GM21423 (cell line): Measurements from ENCODE around the gene CACNA1G.

Experiments
- ATAC-seq: cut with Tn5 transposase; IDR thresholded peaks from one replicate; pipeline ENCODE4 v1.9.1; 2021; ENCODE audit warnings: mild to moderate bottlenecking, moderate library complexity; ENCODE audit not compliant: unreplicated experiment

CACNA1G gene

DNA sequence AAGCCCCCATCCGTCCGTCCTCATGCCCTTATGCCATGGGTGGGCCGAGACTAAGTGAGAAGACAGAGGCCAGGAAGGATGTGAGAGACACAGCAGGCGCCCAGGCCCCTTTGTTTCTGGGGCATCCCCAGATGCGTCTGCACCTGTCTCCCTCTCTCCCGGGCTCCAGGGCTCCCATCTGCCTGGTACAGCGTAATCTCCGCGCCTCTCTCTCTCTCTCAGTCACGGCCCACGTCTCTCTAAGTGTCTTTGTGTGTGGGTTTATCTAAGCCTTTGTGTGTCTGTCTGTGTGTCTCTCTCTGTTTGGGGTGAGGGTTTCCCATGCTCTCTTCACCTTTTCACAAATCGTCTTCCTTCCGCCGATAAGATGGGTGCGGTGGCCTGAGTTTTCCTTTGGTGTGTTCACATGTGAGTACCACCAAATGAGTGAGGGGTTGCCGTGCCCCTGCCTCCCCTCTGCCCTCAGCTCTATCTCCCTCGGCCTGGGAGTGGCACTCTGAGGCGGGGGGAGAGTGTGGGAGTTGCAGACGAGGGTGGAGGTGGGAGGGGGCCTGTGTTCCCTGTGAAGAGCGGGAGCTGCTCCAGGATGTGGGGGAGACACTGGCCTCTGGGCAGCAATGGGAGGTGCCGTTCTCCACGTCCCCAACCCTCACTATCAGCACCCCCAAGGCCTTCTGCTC, 48.3 kb downstream of the CACNA1G start:
- no peak for ATAC-seq

DNA sequence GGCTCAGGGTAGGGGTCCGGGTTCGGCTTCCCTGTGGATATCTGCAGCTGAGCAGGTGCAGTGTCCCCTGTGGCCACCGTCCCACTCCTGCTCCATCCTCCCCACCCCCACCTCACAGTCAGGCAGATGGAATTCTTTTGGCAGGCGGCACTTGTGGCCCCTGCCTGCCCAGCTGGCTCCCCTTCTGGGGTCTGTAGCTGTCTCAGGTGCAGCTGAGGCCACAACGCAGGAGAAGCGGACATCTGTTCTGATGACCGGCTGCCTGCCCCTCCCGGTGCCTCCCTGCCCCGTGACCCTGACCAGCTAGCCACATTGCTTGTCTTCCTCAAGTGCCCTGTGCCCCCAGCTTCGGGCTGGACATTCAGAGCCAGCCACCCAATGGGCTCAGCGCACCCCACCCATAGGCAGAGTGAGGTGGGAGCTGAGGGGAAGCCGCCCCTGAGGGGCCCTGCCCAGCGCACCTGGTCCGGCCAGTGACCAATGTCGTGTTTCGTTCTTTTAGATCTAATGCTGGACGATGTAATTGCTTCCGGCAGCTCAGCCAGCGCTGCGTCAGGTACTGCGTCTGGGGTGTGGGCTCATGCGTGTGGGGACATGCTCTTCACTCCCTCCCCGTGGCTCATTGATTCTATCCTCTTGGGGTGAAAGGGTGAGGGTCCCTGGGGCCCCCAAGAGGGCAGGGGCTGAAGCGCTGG, 49.0 kb downstream of the CACNA1G start:
- no peak for ATAC-seq

DNA sequence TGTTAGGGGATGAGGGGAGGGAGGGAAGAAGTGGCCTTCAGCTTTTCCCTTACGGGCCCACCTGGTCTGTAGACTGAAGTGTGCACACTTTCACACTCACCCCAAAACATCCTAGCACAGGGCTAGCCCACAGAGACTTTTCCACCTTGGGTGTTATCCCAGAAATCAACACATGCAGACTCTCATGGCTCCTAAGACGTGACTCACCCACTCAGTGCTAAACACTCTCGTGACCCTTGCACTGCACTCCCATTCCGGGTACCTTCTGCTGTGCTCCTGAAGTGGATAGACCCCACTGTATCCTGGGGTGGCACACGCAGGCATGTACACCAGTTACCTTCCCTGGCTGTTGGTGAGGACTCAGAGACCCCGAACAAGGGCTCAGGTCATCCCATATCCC, 51.1 kb downstream of the CACNA1G start:
- no peak for ATAC-seq

- no peak for ATAC-seq
These were observed 51.8 kb downstream of the CACNA1G start for GRCh38 chr17:50612281-50612680.

DNA sequence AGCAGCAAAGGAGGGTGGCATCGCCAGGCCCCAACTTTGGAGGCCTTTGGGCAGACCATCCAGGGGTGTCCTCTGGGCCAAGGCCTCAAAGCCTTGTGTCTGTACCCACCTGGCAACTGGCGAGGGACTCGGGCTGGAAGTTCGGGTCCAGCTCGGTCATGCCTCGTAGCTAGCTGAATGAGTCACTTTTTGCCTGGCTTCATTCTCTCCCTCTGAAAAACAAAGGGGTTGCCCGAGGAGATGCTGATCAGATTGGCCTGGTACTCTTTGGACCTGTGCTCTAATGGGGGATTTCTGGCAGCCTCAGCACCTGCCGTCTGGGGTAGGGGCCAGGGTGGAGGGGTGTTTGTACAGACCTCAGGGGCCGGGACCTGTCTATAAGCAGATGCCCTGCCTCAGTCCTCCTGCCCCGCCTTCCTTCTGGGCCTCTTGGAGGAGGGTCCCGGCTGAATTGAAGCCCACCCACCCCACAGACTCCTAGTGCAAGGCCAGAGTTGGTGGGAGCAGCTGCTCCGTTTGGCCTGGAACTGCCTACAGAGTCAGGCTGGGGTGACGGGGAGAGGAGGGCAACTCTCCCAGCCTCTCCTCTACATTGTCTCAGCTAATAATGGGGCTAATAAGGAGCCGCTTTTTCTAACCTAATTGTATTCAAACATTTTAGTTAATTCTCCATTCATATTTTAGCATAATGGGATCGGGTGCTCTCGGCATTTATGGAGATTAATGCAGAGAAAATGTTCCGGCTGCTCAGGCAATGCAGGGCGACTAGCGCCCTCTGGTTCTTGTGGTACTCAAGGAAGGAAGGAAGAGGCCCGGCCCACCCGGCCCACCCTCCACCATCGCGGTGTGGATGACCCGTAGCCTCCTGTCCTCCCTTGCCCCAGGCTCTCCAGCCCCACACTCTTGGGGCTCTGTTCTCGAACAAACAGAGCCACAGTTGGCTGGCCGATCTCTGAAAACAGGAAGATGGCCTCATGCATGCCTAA, 52.8 kb downstream of the CACNA1G start:
- ATAC-seq, result no peak

- ATAC-seq, result no peak
These were observed 54.0 kb downstream of the CACNA1G start for GRCh38 chr17:50614471-50615051.

DNA sequence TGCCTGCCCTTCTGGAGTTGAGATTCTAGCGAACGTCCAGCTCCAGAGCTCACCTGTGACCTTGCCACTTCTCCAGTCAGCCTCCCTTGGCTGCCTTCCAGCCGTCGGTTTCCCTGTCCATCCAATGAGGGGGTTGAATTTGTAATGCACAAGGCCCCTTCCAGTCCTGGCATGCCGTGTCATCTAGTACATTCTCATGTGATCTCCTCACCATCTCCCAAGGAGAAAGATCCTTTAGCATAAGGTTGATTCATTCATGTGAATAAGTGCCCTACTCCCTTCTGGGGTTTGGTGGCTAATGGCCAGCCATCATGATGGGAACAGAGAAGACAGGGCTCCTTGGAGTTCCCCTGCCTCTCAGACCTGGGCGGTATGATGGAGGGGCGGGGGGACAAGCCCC, 55.3 kb downstream of the CACNA1G start:
- no peak for ATAC-seq

GRCh38 chr17:50618300-50618699, 57.8 kb downstream of the CACNA1G start:
- no peak for ATAC-seq

DNA sequence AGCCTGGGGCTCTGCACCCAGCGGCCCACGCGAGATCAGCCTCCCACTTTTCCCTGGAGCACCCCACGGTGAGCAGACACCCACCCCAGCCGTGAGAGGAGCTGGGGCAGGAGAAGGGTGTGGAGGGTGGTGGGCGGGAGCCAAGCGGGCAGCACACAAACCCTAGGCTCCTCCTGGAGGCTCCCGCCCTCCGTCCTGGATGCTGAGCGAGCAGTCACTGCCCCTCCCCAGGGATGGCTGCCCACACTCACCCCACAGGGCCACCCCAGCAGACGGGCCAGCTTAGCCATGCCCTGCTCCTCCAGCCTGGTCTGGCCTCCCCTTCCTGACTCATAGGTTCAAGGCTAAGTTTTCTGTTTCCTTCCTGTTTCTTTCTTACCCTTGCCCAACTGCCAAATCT, 58.4 kb downstream of the CACNA1G start:
- ATAC-seq, result no peak

DNA sequence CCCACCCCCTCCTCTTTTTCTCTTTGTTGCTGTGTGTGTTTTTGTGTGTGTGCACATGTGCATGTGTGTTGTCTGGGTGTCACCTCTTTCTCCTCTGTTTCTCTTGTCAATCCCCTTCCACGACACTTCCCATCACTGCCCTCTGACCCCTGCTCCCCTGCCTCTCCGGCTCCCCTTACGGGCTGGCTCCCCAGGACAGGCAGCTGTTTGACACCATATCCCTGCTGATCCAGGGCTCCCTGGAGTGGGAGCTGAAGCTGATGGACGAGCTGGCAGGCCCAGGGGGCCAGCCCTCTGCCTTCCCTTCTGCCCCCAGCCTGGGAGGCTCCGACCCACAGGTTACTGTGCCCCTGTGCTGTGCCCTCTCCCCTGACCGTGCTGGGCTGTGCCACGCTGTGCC, 59.0 kb downstream of the CACNA1G start:
- ATAC-seq, result no peak

- no peak for ATAC-seq
These were observed 59.7 kb downstream of the CACNA1G start for GRCh38 chr17:50620237-50620636.

- ATAC-seq, result no peak
These were observed 60.3 kb downstream of the CACNA1G start for GRCh38 chr17:50620858-50621257.

- no peak for ATAC-seq
These were observed 61.1 kb downstream of the CACNA1G start for GRCh38 chr17:50621574-50622031.

- ATAC-seq, result no peak
These were observed 63.9 kb downstream of the CACNA1G start for GRCh38 chr17:50624321-50624934.

DNA sequence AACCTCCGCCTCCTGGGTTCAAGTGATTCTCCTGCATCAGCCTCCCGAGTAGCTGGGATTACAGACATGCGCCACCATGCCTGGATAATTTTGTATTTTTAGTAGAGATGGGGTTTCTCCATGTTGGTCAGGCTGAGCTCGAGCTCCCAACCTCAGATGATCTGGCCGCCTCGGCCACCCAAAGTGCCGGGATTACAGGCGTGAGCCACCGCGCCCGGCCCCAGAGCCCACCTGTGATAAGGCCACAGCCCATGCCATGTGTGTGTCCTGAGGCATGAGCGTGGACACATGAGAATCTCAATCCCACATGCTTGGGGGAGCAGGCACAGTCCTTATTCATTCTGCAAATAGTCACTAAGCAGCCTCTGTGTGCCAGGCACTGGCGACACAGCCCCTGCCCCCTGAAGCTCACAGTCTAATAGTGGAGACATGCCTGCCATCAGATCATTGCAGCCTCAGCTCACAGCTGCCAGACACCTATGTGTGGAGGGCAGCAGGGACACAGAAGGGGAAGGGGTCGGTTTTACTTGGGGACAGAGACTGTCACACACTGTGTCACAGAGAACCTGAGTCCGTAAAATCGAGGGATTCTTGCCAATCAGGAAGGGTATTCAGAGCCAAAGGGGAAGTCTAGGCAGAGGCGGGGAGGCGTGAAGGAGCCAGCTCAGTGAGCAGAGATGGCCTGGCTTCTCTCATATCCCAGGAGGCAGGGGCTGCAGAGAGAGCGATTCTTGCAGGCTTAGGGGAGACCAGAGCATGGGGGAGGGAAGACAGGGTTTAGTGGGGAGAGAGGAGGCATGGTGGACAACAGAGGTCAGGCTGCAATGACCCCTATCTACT, 64.7 kb downstream of the CACNA1G start:
- ATAC-seq, result no peak

DNA sequence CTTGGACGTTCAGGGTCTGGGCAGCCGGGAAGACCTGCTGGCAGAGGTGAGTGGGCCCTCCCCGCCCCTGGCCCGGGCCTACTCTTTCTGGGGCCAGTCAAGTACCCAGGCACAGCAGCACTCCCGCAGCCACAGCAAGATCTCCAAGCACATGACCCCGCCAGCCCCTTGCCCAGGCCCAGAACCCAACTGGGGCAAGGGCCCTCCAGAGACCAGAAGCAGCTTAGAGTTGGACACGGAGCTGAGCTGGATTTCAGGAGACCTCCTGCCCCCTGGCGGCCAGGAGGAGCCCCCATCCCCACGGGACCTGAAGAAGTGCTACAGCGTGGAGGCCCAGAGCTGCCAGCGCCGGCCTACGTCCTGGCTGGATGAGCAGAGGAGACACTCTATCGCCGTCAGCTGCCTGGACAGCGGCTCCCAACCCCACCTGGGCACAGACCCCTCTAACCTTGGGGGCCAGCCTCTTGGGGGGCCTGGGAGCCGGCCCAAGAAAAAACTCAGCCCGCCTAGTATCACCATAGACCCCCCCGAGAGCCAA, 65.6 kb downstream of the CACNA1G start:
- no peak for ATAC-seq

- no peak for ATAC-seq
These were observed 66.7 kb downstream of the CACNA1G start for GRCh38 chr17:50627036-50627781.

- ATAC-seq, result no peak
These were observed 67.5 kb downstream of the CACNA1G start for GRCh38 chr17:50627782-50628601.
